K562 (cell line): ENCODE data around the gene ANKRD6. TPM values are rescaled to one million over a fixed set of nuclear protein-coding genes. Genes with fewer than 3 reads are reported as not detected.

Experiments
- ATAC-seq: fragments of 200-7000 bp; cut with Tn5 transposase; 3 replicates; pipeline ENCODE4 v1.9.1; 2020; ENCODE audit warnings: moderate library complexity
- BruUV-seq: library from RNA; stranded (reverse); fragments of 400-500 nt; replicated peaks from 2 replicates; lab custom pipeline; 2021; lab: Mats Ljungman, UMichigan
- CTCF ChIA-PET: fragments of 300-600 bp; formaldehyde crosslinking; extraction: SDS; loops from one replicate; lab custom pipeline; 2021; ENCODE audit warnings: low intra/inter-chr PET ratio; lab: Yijun Ruan, JAX
- POLR2A ChIA-PET: fragments of 300-600, 350-650 bp; sonication (Branson Sonifier 250); formaldehyde crosslinking; extraction: SDS; loops from one replicate; lab custom pipeline; 2021; ENCODE audit warnings: antibody characterized with exemption, inconsistent platforms; lab: Yijun Ruan, JAX
- DNase-seq, 4 experiments: peaks; one replicate each; pipeline versions ENCODE4 v3.0.0 to v3.0.0-alpha.2; 2011 to 2018; ENCODE audit warnings: low spot score in 3 of 4, mixed read lengths in 3 of 4; ENCODE audit errors: extremely low read depth in 1 of 4
- FAIRE-seq: peaks from 2 replicates; lab custom pipeline; 2011; peaks lifted over from hg19 to GRCh38; lab: Jason Lieb, UNC
- H2AFZ ChIP-seq: 2 replicates; pipeline ENCODE4 v1.6.0; 2011; ENCODE audit warnings: low read depth, low read length, control low read depth, inconsistent platforms
- H3K27ac ChIP-seq: fragments of 200-600 bp; 3 replicates; pipeline ENCODE4 v1.8.0; 2011; ENCODE audit warnings: low read depth, mild to moderate bottlenecking, control low read depth, inconsistent platforms, low read length, moderate library complexity, mixed read lengths; ENCODE audit errors: extremely low read depth
- H3K27me3 ChIP-seq, 2 experiments: fragments of 300-600 bp in 1 of 2; 2 replicates in 1 of 2; 3 replicates in 1 of 2; pipeline versions ENCODE4 v1.6.0 to v1.8.0; 2011; ENCODE audit warnings: inconsistent platforms in 2 of 2, low read length in 2 of 2, mild to moderate bottlenecking in 1 of 2, mixed read lengths in 1 of 2, moderate library complexity in 1 of 2; ENCODE audit not compliant: control insufficient read depth in 2 of 2, insufficient read depth in 2 of 2
- H3K36me3 ChIP-seq: fragments of 300-600 bp; 3 replicates; pipeline ENCODE4 v1.8.0; 2011; ENCODE audit warnings: mild to moderate bottlenecking, low read length, inconsistent platforms; ENCODE audit not compliant: control insufficient read depth, insufficient read depth
- H3K4me1 ChIP-seq, 2 experiments: fragments of 200-600 bp in 1 of 2; replicated peaks in 1 of 2; 2 replicates in 1 of 2; 3 replicates in 1 of 2; pipeline versions ENCODE4 v1.5.1 to v1.8.0; 2011; ENCODE audit warnings: inconsistent platforms in 2 of 2, low read length in 2 of 2, mild to moderate bottlenecking in 1 of 2, mixed read lengths in 1 of 2, moderate library complexity in 1 of 2; ENCODE audit not compliant: control insufficient read depth in 2 of 2, insufficient read depth in 2 of 2
- H3K4me2 ChIP-seq: 2 replicates; pipeline ENCODE4 v1.6.1; 2011; ENCODE audit warnings: low read length, control low read depth, inconsistent platforms, mixed read lengths; ENCODE audit not compliant: insufficient read depth
- H3K4me3 ChIP-seq: fragments of 200-600 bp; sonication (generic), shearing (Covaris generic); 2 replicates; pipeline ENCODE4 v1.5.1; 2016; ENCODE audit warnings: control low read depth, inconsistent platforms
- H3K79me2 ChIP-seq: fragments of 200-600 bp; 3 replicates; pipeline ENCODE4 v1.8.0; 2011; ENCODE audit warnings: low read length, inconsistent platforms; ENCODE audit not compliant: control insufficient read depth, insufficient read depth
- H3K9ac ChIP-seq, 2 experiments: 2 replicates each; pipeline versions ENCODE4 v1.6.0 to v1.6.1; 2011; ENCODE audit warnings: low read depth in 2 of 2, low read length in 2 of 2, control low read depth in 1 of 2, inconsistent platforms in 1 of 2, mild to moderate bottlenecking in 1 of 2, mixed read lengths in 1 of 2; ENCODE audit not compliant: insufficient read depth in 1 of 2
- H3K9me1 ChIP-seq: one replicate; pipeline ENCODE4 v1.6.0; 2011; ENCODE audit warnings: inconsistent platforms, mild to moderate bottlenecking, low read length, moderate library complexity; ENCODE audit not compliant: control insufficient read depth, insufficient read depth
- H3K9me3 ChIP-seq: replicated peaks from 2 replicates; pipeline ENCODE4 v1.5.1; 2011; ENCODE audit warnings: low read depth, low read length, inconsistent platforms; ENCODE audit not compliant: control insufficient read depth, insufficient read depth
- H4K20me1 ChIP-seq: replicated peaks from 2 replicates; pipeline ENCODE4 v1.6.1; 2011; ENCODE audit warnings: low read length, inconsistent platforms, mixed read lengths; ENCODE audit not compliant: control insufficient read depth, insufficient read depth
- CBFA2T3 ChIP-seq: fragments of 450-650 bp; IDR thresholded peaks from 2 replicates; pipeline ENCODE4 v1.6.1; 2017
- CTCF ChIP-seq, 3 experiments: IDR thresholded peaks in 2 of 3; conservative IDR thresholded peaks in 1 of 3; 2 replicates each; pipeline ENCODE4 v1.5.1; 2011 to 2012; ENCODE audit warnings: low read length in 3 of 3, mild to moderate bottlenecking in 3 of 3, control low read depth in 2 of 3, improper control_type of control experiment in 1 of 3, inconsistent platforms in 1 of 3, low read depth in 1 of 3, mixed read lengths in 1 of 3, moderate library complexity in 1 of 3; ENCODE audit not compliant: insufficient read depth in 2 of 3
- FOSL1 ChIP-seq: fragments of 200-800 bp; sonication (Bioruptor generic); conservative IDR thresholded peaks from 2 replicates; pipeline ENCODE4 v1.6.1; 2016; ENCODE audit warnings: missing genetic modification characterization, missing compliant biosample characterization
- JUND ChIP-seq, 2 experiments: IDR thresholded peaks; 2 replicates in 1 of 2; 3 replicates in 1 of 2; pipeline ENCODE4 v1.6.1; 2011; ENCODE audit warnings: borderline replicate concordance in 2 of 2, low read depth in 2 of 2, low read length in 2 of 2, improper control_type of control experiment in 1 of 2, missing biosample characterization in 1 of 2, missing genetic modification characterization in 1 of 2, missing genetic modification reagents in 1 of 2
- NR4A1 ChIP-seq, 2 experiments: fragments of 250-450 bp in 1 of 2; fragments of 450-650 bp in 1 of 2; sonication (Bioruptor Pico) in 1 of 2; IDR thresholded peaks; 2 replicates each; pipeline versions ENCODE4 v1.4.0 to v1.6.1; 2016 to 2020; ENCODE audit warnings: mild to moderate bottlenecking in 2 of 2, missing compliant biosample characterization in 1 of 2, missing genetic modification characterization in 1 of 2, moderate library complexity in 1 of 2
- RAD21 ChIP-seq, 2 experiments: fragments of 250-450 bp in 1 of 2; fragments of 450-650 bp in 1 of 2; sonication (Bioruptor Pico) in 1 of 2; formaldehyde crosslinking in 1 of 2; IDR thresholded peaks in 1 of 2; conservative IDR thresholded peaks in 1 of 2; 2 replicates each; pipeline versions ENCODE4 v1.4.0 to v1.8.0; 2020 to 2022; ENCODE audit warnings: mild to moderate bottlenecking in 2 of 2, moderate library complexity in 1 of 2
- RCOR1 ChIP-seq, 2 experiments: IDR thresholded peaks; 2 replicates each; pipeline ENCODE4 v1.6.1; 2012; ENCODE audit warnings: low read depth in 2 of 2, low read length in 2 of 2, borderline replicate concordance in 1 of 2, improper control_type of control experiment in 1 of 2
- WGBS: fragments of 100-300 bp; shearing (Covaris generic); methylation state at CpG from one replicate; pipeline ENCODE4 v1.1.6; 2016; ENCODE audit warnings: low coverage, mixed read lengths; ENCODE audit not compliant: insufficient coverage; ENCODE audit errors: missing lambda C conversion rate; 5-methylcytosine and 5-hydroxymethylcytosine counted together
- in situ Hi-C: fragments of 300-500 bp; cut with MboI; formaldehyde crosslinking; loops from 4 replicates; pipeline ENCODE4 v1.15.0; 2018; ENCODE audit warnings: inconsistent platforms, mixed read lengths
- intact Hi-C: fragments of 100-400 bp; cut with micrococcal nuclease; formaldehyde crosslinking; loops from 2 replicates; pipeline ENCODE4 v1.14.2; 2022
- polyA plus RNA-seq, 8 experiments: library from polyadenylated mRNA; depleted of rRNA in 4 of 8; stranded (reverse) in 5 of 8; unstranded in 3 of 8; fragments of >200 nt; fragmentation: Nextera tagmentation in 2 of 8; fragmentation: Illumina TruSeq in 1 of 8; extraction: Ambion mirVana in 2 of 8; extraction: Trizol in 1 of 8; gene quantifications; 2 replicates each; pipeline versions ENCODE4 v1.2.1 to v1.2.3, GENCODE V29; 2011 to 2014; ENCODE audit warnings: inconsistent platforms in 1 of 8, missing spikeins in 1 of 8
- total RNA-seq, 7 experiments: library from RNA; depleted of rRNA in 6 of 7; stranded (reverse); fragments of >200 nt in 6 of 7; fragmentation: Illumina TruSeq in 2 of 7; extraction: Trizol in 2 of 7; gene quantifications; 2 replicates each; pipeline versions ENCODE4 v1.2.1 to v1.2.3, GENCODE V29; 2011 to 2021; ENCODE audit warnings: low replicate concordance in 1 of 7

Gene ANKRD6
- total and polyA plus RNA-seq, 9 of the 15 experiments (the other 6 are each of a cell fraction or from before 2014, with no cell fraction given): 0.04 to 0.22 (median 0.08) TPM; not detected in 4

- Histone ChIP-seq H2AFZ (no peak overlapping the region), H3K9me3 (no peaks in the 10 kb centered on the region), H3K4me1 (peaks cover 0 to 8% of the 10 kb centered on the region in 2 experiments; a peak in 3 of 5 replicates), H3K27ac (no peak overlapping the region), H3K4me3 (no peak overlapping the region), H3K27me3 (peaks cover 6 to 19% of the 10 kb centered on the region in 2 experiments; a peak in 4 of 5 replicates), H3K9ac (no peak overlapping the region), H4K20me1 (no peaks in the 10 kb centered on the region; the same call in 1 of the 2 replicates), H3K79me2 (no peaks in the 10 kb centered on the region), H3K9me1 (no peaks in the 10 kb centered on the region), H3K36me3 (no peaks in the 10 kb centered on the region), H3K4me2 (no peak overlapping the region)
- intact Hi-C loops: no loop called here
- ATAC-seq: peak; percentile 69
- peak in 1 of 4 experiments; percentile 10 for DNase-seq
- no peak for TF ChIP-seq RCOR1 (IDR thresholded peaks at IDR 0.05; ENCODE audit: borderline replicate concordance in 1 of 2, low read depth in 2 of 2, low read length in 2 of 2)
- peak in 2 of 3 experiments; percentile 16 to 27; a peak in 1 of 6 replicates for TF ChIP-seq CTCF (IDR thresholded peaks at IDR 0.05 in 2 of 3, conservative IDR thresholded peaks at IDR 0.05 in 1 of 3; ENCODE audit: insufficient read depth in 2 of 3, low read depth in 1 of 3, low read length in 3 of 3)
- 0 out of 4 replicates have a peak, but pooled peaks of 1 of the 2 experiments have one; percentile 13 for TF ChIP-seq RAD21 (CRISPR knock-in tag; conservative IDR thresholded peaks at IDR 0.05 in 1 of 2, IDR thresholded peaks at IDR 0.05 in 1 of 2)
- TF ChIP-seq NR4A1 (CRISPR knock-in tag; IDR thresholded peaks at IDR 0.05): no peak
- TF ChIP-seq NR4A1 (tag; IDR thresholded peaks at IDR 0.05): no peak
- TF ChIP-seq FOSL1 (tag): 0 out of 2 replicates have a peak, but pooled peaks have one; percentile 39
- TF ChIP-seq JUND (IDR thresholded peaks at IDR 0.05; ENCODE audit: borderline replicate concordance, low read depth, low read length): no peak
- peak; percentile 30; the same call in 1 of the 3 replicates for TF ChIP-seq JUND (tag; IDR thresholded peaks at IDR 0.05; ENCODE audit: borderline replicate concordance, low read depth, low read length)
- TF ChIP-seq CBFA2T3: peak; percentile 25; the same call in 1 of the 2 replicates
- in situ Hi-C loops: no loop called here
- no peak for FAIRE-seq
- 2% methylated on average over 3 of the region's 3 CpGs for WGBS
- BruUV-seq: no TSS peak
- ChIA-PET POLR2A (interaction anchor here (1.0 to 1.4 kb wide), 2 partner anchors 8 to 11 kb away, joined by 4 read pairs; no protein-coding TSS in a partner anchor), CTCF (no interaction called here)
Observed at GRCh38 chr6:89494131-89494793, 61.3 kb downstream of the ANKRD6 start.
